OCI-LY7 (cell line): ENCODE measurements around the gene SRRM4. TPM values are rescaled to one million over a fixed set of nuclear protein-coding genes. Genes with fewer than 3 reads are reported as not detected.

Experiments
- total RNA-seq, 2 experiments: library from RNA; depleted of rRNA in 1 of 2; stranded (reverse); fragments of >200 nt in 1 of 2; shearing (Covaris generic) in 1 of 2; gene quantifications; 2 replicates each; pipeline ENCODE4 v1.2.3, GENCODE V29; 2014 to 2022

Gene SRRM4
- total RNA-seq, 2 experiments from 2014 or later, result not detected

Other genes with a start within 250 kb of the SRRM4 start
- gene HSPB8, start 197.4 kb downstream of the SRRM4 start, total RNA-seq (2014; rRNA removed; shearing (Covaris generic)), result not detected in 2 replicates
- not detected in 2 replicates for gene HSPB8, start 197.4 kb downstream of the SRRM4 start, total RNA-seq (2022)